Epithelial cell of proximal tubule (primary cell): ENCODE measurements around the gene TOX2. TPM values are rescaled to one million over a fixed set of nuclear protein-coding genes. Genes with fewer than 3 reads are reported as not detected.
A peak's percentile ranks its signal among the peaks of the same experiment; 100 is the strongest.

Source experiments
- DNase-seq: peaks from one replicate; pipeline ENCODE4 v3.0.0-alpha.2; 2011; ENCODE audit warnings: low read depth
- H3K4me3 ChIP-seq: 2 replicates; pipeline ENCODE4 v1.5.1; 2011; ENCODE audit warnings: low read depth, mild to moderate bottlenecking, low read length
- CTCF ChIP-seq: conservative IDR thresholded peaks from 2 replicates; pipeline ENCODE4 v1.5.1; 2012; ENCODE audit warnings: low read depth, mild to moderate bottlenecking, low read length
- total RNA-seq: library from RNA; depleted of rRNA; stranded (reverse); fragments of >200 nt; gene quantifications from 2 replicates; pipeline ENCODE4 v1.2.3, GENCODE V29; 2015

The TOX2 gene
- total RNA-seq, 1 donor from 2014 or later = 2.5 TPM

- H3K4me3 ChIP-seq = no peak overlapping the region
- DNase-seq = no peak
- TF ChIP-seq CTCF = no peak
Observed at GRCh38 chr20:44016525-44016924, 101.9 kb downstream of the TOX2 start.

GRCh38 chr20:44017211-44017610, 102.6 kb downstream of the TOX2 start:
- no peak for TF ChIP-seq CTCF
- no peak for DNase-seq
- H3K4me3 ChIP-seq = no peak overlapping the region

GRCh38 chr20:44017905-44018258, 103.2 kb downstream of the TOX2 start:
- no peak for DNase-seq
- TF ChIP-seq CTCF = no peak
- H3K4me3 ChIP-seq = no peak overlapping the region

GRCh38 chr20:44018259-44018941, 103.7 kb downstream of the TOX2 start:
- no peak for TF ChIP-seq CTCF
- peak; percentile 32 for DNase-seq
- H3K4me3 ChIP-seq = peak overlapping the region; percentile 4

- DNase-seq = no peak
- no peak for TF ChIP-seq CTCF
- H3K4me3 ChIP-seq = no peak overlapping the region
Observed at GRCh38 chr20:44018942-44019637, 104.4 kb downstream of the TOX2 start.

GRCh38 chr20:44019638-44020335, 105.1 kb downstream of the TOX2 start:
- TF ChIP-seq CTCF = no peak
- no peak for DNase-seq
- H3K4me3 ChIP-seq = no peak overlapping the region
